ENCODE measurements around the gene SMIM3.
"Not testable (repeated sequence)": the region's sequence is repeated elsewhere in the genome, so short reads cannot be mapped to it uniquely, and the experiment has no call there.

SMIM3 gene

GRCh38 chr5:150793423-150793888, 14.9 kb downstream of the SMIM3 start:
- not testable (repeated sequence) for DNase-seq (ENCODE audit: low read depth in 2 of 2)

GRCh38 chr5:150794927-150795326, 16.4 kb downstream of the SMIM3 start:
- no peak for DNase-seq (ENCODE audit: low read depth in 2 of 2)

GRCh38 chr5:150797384-150797783, 18.8 kb downstream of the SMIM3 start:
- no peak for DNase-seq (ENCODE audit: low read depth in 2 of 2)

- no peak for DNase-seq (ENCODE audit: low read depth in 2 of 2)
Measured at GRCh38 chr5:150801117-150801927, 22.8 kb downstream of the SMIM3 start.

DNA sequence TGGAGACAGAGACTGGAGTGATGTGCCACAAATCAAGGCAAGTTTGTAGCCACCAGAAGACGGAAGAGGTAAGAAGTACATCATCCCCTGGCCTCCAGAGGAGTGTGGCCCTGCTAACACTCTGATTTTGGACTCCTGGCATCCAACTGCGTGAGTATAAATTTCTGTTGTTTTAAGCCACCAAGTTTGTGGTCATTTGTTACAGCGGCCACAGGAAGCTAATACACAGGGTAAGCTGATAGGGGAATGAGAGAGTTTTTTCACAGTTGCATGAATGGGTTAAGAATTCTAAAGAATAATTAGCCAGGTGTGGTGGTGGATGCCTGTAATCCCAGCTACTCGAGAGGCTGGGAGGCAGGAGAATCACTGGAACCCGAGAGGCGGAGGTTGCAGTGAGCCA, 25.8 kb downstream of the SMIM3 start:
- no peak for DNase-seq (ENCODE audit: low read depth in 2 of 2)

- DNase-seq (ENCODE audit: low read depth in 2 of 2): no peak
Measured at GRCh38 chr5:150809363-150809762, 30.8 kb downstream of the SMIM3 start.

DNA sequence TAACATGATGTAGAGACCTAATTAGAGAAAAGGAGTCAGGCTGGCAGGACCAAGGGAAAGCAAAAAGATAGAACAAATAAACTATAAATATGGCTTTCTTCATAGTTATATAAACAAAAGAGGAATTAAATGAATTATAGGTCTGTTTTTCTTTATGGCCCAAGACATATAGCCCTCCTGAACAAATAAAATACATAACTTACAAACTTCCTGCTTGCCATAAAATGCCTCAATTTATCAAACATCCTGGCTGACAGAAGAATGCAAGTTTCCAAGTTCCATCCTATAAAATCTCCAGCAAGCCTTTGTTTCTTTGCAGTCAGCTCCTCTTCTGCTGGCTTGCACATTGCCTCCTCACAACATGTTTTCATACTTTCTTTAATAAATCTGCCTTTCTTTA, 36.5 kb downstream of the SMIM3 start:
- no peak for DNase-seq (ENCODE audit: low read depth in 2 of 2)

DNA sequence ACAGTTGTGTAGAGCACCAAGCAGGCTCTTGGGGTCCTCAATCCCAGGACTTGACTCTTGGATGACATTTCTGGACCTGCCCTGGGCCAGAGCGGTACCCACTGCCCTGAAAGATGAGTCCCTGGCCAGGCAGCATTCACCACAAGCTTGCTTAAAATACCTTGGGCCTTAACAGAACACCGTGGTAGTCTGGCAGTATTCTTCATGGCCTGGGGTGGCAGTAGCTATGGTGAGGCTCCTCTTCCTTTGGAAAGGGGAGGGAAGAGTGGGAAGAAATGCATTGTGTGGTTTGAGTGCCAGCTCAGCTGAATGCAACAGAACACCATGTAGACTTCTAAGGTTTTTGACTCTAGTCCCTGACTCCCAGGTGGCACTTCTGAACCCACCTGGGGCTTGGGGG, 38.4 kb downstream of the SMIM3 start:
- DNase-seq (ENCODE audit: low read depth in 2 of 2): no peak

GRCh38 chr5:150829744-150830143, 51.2 kb downstream of the SMIM3 start:
- no peak for DNase-seq (ENCODE audit: low read depth in 2 of 2)

DNA sequence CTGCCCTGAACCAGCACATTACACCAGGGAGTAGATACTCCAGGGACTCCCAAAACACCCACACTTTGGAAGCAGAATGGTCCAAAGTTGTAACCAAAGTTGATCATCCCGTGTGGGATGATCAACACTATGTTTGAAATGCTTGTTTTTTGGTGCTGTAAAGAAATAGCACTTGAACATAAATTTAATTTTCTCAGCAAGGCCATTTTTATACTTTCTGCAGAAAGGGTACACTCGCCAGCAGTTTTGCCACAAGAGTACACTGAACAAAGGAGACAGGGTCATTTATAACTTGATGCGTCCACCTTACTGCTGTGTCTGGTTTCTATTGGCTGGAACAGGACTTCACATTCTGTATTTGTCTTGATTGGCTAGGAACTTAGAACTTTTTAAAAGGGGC, 53.3 kb downstream of the SMIM3 start:
- not testable (repeated sequence) for DNase-seq (ENCODE audit: low read depth in 2 of 2)

GRCh38 chr5:150836064-150836463, 57.5 kb downstream of the SMIM3 start:
- no peak for DNase-seq (ENCODE audit: low read depth in 2 of 2)

- DNase-seq (ENCODE audit: low read depth in 2 of 2): no peak
Measured at GRCh38 chr5:150836703-150837102, 58.1 kb downstream of the SMIM3 start.

- not testable (repeated sequence) for DNase-seq (ENCODE audit: low read depth in 2 of 2)
Measured at GRCh38 chr5:150845185-150845859, 66.8 kb downstream of the SMIM3 start.

GRCh38 chr5:150846308-150846653, 67.7 kb downstream of the SMIM3 start, which contains the start of gene IRGM:
Gene IRGM (plus strand): TSS chr5:150846521. CDS start chr5:150848124, 1,603 bp downstream.
- not testable (repeated sequence) for DNase-seq (ENCODE audit: low read depth in 2 of 2)

Measured in stimulated activated CD8-positive, alpha-beta memory T cell treated with anti-CD3 and anti-CD28 coated beads, Interleukin-15, amount 100 ng/mL, for 48 hours (primary cell).